GM19099 (cell line): Measurements from ENCODE around the gene TBC1D4.

Source experiments
- POLR2A ChIP-seq: IDR thresholded peaks from 3 replicates; pipeline ENCODE4 v1.6.1; 2011; ENCODE audit warnings: low read depth; ENCODE audit not compliant: insufficient read length; ENCODE audit errors: extremely low read depth

Gene TBC1D4

GRCh38 chr13:75347457-75347856, 134.5 kb downstream of the TBC1D4 start:
- TF ChIP-seq POLR2A = no peak

- TF ChIP-seq POLR2A = no peak
Observed at GRCh38 chr13:75345193-75345592, 136.8 kb downstream of the TBC1D4 start.

DNA sequence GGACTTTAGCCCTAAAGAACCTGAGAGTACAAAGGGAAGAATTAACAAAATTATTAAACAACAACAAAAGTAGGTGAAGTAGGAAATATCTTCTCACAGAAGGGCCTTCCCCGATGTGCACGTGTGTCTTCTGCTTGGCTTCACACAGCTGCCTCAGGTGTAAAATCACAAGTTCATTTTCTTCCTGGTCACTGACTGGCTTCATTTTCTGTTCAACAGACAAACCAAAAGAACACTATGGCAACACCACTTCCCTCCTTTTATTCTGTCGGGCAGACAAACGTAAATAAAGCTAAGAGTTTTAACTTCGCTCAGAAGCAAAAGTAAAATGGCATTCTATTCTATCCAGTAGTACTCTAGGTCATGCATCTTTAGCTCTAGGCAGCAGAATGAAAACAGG, 140.9 kb downstream of the TBC1D4 start:
- no peak for TF ChIP-seq POLR2A

DNA sequence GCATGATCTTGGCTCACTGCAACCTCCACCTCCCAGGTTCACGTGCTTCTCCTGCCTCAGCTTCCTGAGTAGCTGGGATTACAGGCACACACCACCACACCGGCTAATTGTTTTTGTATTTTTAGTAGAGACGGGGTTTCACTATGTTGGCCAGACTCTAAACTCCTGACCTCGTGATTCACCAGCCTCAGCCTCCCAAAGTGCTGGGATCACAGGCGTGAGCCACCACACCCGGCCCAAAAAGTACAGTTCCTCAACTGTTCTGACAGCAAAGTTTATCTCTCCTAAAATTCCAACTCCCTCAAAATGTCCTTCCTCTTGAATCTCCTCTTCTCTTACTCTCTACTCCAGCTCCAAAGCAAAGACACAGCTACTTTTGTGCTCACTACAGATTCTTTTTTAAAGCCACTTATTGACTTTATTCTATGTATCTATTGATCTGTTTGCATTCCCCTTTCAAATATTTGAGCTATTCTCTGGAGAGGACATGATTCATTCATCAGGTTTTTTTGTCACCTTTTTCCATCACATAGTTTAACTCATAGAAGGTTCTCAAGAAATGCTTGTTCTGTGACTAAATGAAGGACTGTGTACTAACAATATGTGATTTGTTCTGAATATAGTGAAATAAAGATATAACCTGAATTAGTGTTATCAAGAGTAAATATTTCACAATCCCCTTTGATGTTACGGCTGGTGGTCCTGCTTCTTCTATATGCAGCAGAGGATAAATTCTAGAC, 142.2 kb downstream of the TBC1D4 start:
- TF ChIP-seq POLR2A = no peak

GRCh38 chr13:75334634-75335447, 147.1 kb downstream of the TBC1D4 start:
- TF ChIP-seq POLR2A = no peak

DNA sequence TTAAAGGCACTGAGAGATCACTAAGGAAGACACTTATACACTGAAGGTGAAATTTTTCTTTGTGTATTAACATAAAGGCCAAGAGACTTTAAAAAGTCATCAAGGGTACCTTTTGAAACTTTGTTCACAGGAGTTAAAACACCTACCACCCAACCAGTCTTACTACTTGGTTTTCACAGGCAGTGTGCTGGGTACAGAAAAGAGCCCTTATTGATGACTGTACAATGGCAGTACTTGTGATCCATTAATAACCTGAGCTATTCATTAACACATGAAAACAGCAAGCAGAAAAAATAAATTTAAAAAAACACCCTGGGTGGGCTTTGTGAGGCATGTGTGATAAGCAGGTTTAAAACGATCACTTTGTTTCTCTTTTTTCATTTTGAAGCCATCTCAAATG, 148.9 kb downstream of the TBC1D4 start:
- TF ChIP-seq POLR2A = no peak

GRCh38 chr13:75331792-75332349, 150.1 kb downstream of the TBC1D4 start:
- no peak for TF ChIP-seq POLR2A

GRCh38 chr13:75330770-75331169, 151.2 kb downstream of the TBC1D4 start:
- TF ChIP-seq POLR2A = no peak

GRCh38 chr13:75329723-75330122, 152.2 kb downstream of the TBC1D4 start:
- TF ChIP-seq POLR2A = no peak

- TF ChIP-seq POLR2A = no peak
Observed at GRCh38 chr13:75329097-75329496, 152.9 kb downstream of the TBC1D4 start.

DNA sequence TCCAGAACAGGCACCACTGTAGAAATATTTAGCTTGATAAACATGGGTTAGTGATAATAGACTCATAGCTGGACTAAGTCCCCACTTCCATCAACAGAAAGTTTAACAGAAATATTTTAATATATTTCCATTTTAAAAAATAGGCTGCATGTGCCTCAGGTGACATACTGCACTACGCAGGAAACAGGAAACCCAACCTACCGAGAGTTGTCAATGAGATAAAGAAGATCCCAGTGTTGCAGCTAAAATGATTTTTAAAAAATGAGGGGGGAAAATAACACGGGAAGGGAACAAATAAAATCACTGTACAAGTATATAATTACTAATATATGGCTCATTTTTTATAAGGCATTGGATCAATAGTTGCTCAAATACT, 154.8 kb downstream of the TBC1D4 start:
- TF ChIP-seq POLR2A = no peak

DNA sequence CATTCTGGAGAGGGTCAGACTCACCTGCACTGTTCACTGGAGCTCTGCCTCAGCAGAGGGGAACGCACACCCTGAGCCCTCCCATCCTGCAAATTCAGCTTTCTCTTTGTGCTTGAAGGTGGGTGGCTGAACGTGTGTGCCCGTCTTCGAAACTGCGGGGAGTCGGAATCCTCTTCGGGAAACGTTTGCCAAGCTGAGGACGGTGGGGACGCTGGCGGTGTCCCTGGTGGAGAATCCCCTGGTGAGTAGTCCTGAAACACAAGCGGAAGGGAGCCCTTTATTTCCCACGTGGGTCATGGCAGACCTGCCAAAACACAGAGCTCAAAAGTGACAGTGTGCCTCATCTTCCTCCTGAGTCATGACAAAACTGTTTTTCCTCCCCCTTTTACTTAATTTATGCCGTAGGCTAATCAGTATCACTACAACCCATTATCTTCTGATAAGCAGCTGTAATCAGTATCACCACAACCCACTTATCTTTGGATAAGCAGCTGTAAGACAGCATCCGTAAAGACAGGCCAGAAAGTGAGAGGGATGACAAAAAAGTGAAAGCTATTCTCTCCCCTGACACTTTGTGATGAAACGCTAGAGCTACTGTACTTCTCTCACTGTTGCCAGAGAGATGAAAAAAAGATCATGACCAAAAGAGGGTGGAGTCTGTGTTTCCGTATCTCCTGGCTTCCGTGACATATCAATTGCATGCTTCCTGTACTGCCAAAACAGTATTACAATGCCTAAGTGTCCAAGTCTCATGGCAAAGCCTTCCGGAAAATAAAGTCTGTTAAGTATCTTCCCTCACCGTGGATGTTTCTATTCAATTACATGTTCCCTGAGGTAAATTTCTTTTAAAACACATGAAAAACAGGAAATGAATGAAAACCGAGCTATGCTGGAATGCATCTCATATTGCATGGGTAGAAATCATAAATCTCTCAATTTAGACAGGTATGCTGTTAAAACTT, 155.5 kb downstream of the TBC1D4 start:
- peak; percentile 16 for TF ChIP-seq POLR2A

- no peak for TF ChIP-seq POLR2A
Observed at GRCh38 chr13:75325711-75326110, 156.3 kb downstream of the TBC1D4 start.

- TF ChIP-seq POLR2A = no peak
Observed at GRCh38 chr13:75324413-75324940, 157.5 kb downstream of the TBC1D4 start.

GRCh38 chr13:75321084-75321483, 160.9 kb downstream of the TBC1D4 start:
- no peak for TF ChIP-seq POLR2A

DNA sequence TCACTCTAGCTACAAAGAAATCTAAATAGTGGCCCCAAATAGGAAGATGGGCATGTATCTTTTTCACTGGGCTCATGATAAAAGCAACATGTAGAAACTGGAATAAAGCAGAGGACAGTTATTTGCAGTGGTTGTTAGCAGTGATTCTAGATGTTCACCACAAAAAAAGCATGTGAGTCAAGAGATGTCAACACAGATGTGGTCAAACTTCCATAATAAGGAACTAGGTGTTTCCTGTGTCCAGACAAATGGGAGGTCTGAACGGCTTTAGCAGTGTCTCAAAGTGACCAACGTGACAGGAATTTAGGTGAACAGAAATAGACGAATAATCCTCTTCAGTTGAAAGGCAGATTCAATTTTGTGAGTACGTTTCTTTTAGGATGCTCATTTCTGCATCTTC, 162.7 kb downstream of the TBC1D4 start:
- no peak for TF ChIP-seq POLR2A
